AG04449 (cell line): ENCODE results near the gene BMP5.

Experiments
- CTCF ChIA-PET: fragments of 350-600 bp; formaldehyde crosslinking; extraction: SDS; loops from one replicate; lab custom pipeline; 2021; ENCODE audit warnings: antibody characterized with exemption; lab: Yijun Ruan, JAX
- POLR2A ChIA-PET: fragments of 400-600, 350-600 bp; formaldehyde crosslinking; extraction: SDS; loops from one replicate; lab custom pipeline; 2020; ENCODE audit warnings: antibody characterized with exemption, inconsistent platforms; lab: Yijun Ruan, JAX
- DNase-seq: peaks from one replicate; pipeline ENCODE4 v3.0.0-alpha.2; 2010; ENCODE audit warnings: low read depth, low spot score
- H3K4me3 ChIP-seq: 2 replicates; pipeline ENCODE4 v1.5.1; 2011; ENCODE audit warnings: low read depth, mild to moderate bottlenecking, control low read depth, low read length
- TF ChIP-seq, protein P1 (sequence below): IDR thresholded peaks from one replicate; pipeline ENCODE4 v1.5.1; 2011; ENCODE audit warnings: mild to moderate bottlenecking, moderate library complexity, low read length, control low read depth, inconsistent platforms; ENCODE audit not compliant: insufficient read depth; ENCODE audit errors: missing control alignments

The BMP5 gene

GRCh38 chr6:55875400-55875799 is at the start of gene BMP5:
TSS of gene BMP5 (minus strand) at chr6:55875590. CDS start at chr6:55874865, 725 bp downstream.
- ChIA-PET CTCF (no interaction called here), POLR2A (no interaction called here)
- H3K4me3 ChIP-seq: no peak within 1 kb of the TSS
- no peak for DNase-seq
- TF ChIP-seq, protein P1, sequence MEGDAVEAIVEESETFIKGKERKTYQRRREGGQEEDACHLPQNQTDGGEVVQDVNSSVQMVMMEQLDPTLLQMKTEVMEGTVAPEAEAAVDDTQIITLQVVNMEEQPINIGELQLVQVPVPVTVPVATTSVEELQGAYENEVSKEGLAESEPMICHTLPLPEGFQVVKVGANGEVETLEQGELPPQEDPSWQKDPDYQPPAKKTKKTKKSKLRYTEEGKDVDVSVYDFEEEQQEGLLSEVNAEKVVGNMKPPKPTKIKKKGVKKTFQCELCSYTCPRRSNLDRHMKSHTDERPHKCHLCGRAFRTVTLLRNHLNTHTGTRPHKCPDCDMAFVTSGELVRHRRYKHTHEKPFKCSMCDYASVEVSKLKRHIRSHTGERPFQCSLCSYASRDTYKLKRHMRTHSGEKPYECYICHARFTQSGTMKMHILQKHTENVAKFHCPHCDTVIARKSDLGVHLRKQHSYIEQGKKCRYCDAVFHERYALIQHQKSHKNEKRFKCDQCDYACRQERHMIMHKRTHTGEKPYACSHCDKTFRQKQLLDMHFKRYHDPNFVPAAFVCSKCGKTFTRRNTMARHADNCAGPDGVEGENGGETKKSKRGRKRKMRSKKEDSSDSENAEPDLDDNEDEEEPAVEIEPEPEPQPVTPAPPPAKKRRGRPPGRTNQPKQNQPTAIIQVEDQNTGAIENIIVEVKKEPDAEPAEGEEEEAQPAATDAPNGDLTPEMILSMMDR: no peak

DNA sequence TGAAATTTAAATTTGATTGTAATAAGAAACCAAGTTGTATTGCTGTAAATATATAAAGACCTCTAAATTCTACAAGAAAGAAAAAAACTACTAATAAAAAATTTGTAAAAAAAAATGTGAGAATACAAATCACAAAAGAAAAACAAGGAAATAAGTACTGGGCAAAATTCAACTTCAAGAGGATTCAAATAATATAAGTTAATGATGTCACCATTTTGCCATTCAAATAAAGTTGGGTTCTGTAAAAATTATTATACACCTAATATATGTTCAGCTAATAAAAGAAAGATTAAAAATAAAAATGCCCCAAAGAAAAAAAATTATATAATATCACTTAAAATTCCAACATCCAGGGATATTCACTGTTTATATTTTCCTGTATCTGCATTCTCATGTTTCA is 47.0 kb upstream of the BMP5 start:
- ChIA-PET CTCF (no interaction called here), POLR2A (no interaction called here)
- H3K4me3 ChIP-seq: no peak overlapping the region
- no peak for DNase-seq
- TF ChIP-seq, protein P1: no peak

DNA sequence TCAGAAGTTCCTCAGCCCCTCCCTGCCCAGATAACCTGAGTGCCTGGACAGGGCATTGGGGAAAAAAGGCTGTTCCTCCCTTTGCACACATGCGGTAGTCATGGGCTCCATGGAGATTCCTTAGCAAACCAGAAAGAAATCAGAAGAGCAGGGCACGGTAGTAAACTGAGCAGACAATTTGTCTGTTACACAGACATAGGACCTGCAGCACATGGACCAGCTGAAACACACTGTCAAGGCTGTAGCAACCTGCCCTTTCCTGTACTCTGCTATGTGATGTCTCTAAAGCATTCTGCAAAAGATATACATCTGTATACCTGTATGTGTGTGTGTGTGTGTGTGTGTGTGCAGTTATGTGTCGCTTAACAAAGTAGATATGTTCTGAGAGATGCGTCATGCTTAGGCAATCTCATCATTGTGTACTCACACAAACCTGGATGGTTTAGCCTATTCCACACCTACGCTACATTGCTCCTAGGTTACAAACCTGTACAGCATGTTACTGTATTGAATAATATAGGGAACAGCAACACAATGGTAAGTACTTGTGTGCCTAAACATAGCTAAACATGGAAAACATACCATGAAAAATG is 44.4 kb upstream of the BMP5 start:
- POLR2A ChIA-PET: no interaction called here
- no peak overlapping the region for H3K4me3 ChIP-seq
- TF ChIP-seq, protein P1: no peak
- no peak for DNase-seq
- CTCF ChIA-PET: no interaction called here

DNA sequence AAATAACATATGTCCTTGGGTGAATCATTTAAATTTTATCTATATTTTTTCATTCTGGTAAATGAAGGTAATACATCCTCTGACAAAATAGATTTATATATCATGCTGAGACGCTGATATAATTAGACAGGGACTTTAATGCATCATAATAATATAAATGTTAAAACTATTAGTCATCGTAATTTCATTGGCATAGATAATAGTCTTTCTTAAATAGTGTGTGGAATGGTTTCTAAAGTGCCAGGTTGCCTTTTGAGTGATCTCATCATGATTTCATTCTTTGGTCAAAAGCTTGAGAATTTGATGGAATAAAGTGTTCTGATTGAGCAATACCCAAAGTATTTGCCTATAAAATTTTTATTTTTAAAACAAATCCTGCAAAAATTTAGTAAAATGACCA is 43.2 kb upstream of the BMP5 start:
- CTCF ChIA-PET: no interaction called here
- peak; percentile 34 for DNase-seq

GRCh38 chr6:55917751-55918415 is 42.5 kb upstream of the BMP5 start:
- TF ChIP-seq, protein P1: no peak
- ChIA-PET CTCF (no interaction called here), POLR2A (no interaction called here)
- DNase-seq: no peak
- H3K4me3 ChIP-seq: no peak overlapping the region

More for the DNA sequence above, 43.2 kb upstream of the BMP5 start:
- POLR2A ChIA-PET: no interaction called here
- H3K4me3 ChIP-seq: no peak overlapping the region
- TF ChIP-seq, protein P1: no peak

DNA sequence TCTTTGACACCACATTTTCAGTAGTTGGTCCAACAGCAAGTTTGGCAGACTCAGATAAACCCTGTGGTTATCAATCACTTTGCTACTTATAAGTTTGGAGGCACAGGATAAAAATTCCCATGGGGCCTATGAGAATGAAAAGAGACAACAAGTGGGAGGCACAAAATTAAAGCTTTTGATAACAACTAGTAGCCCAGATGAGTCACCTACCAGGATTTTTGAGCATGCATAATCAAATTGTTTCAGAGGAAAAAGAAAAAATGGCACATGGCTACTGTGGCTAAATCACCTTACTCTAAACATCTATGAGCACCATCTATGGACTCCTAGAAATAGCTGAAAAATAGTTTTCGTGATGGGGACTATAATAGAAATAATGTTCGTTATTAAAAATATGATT is 40.8 kb upstream of the BMP5 start:
- TF ChIP-seq, protein P1: no peak
- no peak overlapping the region for H3K4me3 ChIP-seq
- ChIA-PET CTCF (interaction anchor here (0.7 to 0.8 kb wide), 2 partner anchors 376 to 639 kb away, joined by 3 read pairs; no protein-coding TSS in a partner anchor), POLR2A (no interaction called here)
- no peak for DNase-seq
